Smooth muscle cell (in vitro differentiated cells): ENCODE measurements around the gene OAS2. TPM values are rescaled to one million over a fixed set of nuclear protein-coding genes. Genes with fewer than 3 reads are reported as not detected.

Source experiments
- DNase-seq: peaks from one replicate; lab custom pipeline; 2025; ENCODE audit not compliant: unreplicated experiment; lab: John Stamatoyannopoulos, UW
- H2AFZ ChIP-seq: fragments of 200-600 bp; sonication (generic); 2 replicates; pipeline ENCODE4 v1.6.0; 2016; ENCODE audit warnings: antibody characterized with exemption, low read depth, mild to moderate bottlenecking
- H3F3A ChIP-seq: fragments of 200-600 bp; sonication (generic); 2 replicates; pipeline ENCODE4 v1.6.0; 2017; ENCODE audit warnings: antibody characterized with exemption, low read depth
- H3K27ac ChIP-seq: fragments of 200-600 bp; sonication (generic); 2 replicates; pipeline ENCODE4 v1.5.1; 2016; ENCODE audit warnings: low read depth, mild to moderate bottlenecking
- H3K27me3 ChIP-seq: fragments of 200-600 bp; sonication (generic); 2 replicates; pipeline ENCODE4 v1.6.1; 2016; ENCODE audit warnings: low read depth, mild to moderate bottlenecking
- H3K36me3 ChIP-seq: fragments of 200-600 bp; sonication (generic); 2 replicates; pipeline ENCODE4 v1.5.1; 2016; ENCODE audit warnings: low read depth
- H3K4me1 ChIP-seq: fragments of 200-600 bp; sonication (generic); 2 replicates; pipeline ENCODE4 v1.5.1; 2016; ENCODE audit warnings: low read depth
- H3K4me2 ChIP-seq: fragments of 200-600 bp; sonication (generic); 2 replicates; pipeline ENCODE4 v1.6.0; 2016; ENCODE audit warnings: mild to moderate bottlenecking
- H3K4me3 ChIP-seq: fragments of 200-600 bp; sonication (generic); 2 replicates; pipeline ENCODE4 v1.5.1; 2016; ENCODE audit warnings: mild to moderate bottlenecking
- H3K79me2 ChIP-seq: fragments of 200-600 bp; sonication (generic); 2 replicates; pipeline ENCODE4 v1.6.0; 2016; ENCODE audit warnings: low read depth, mild to moderate bottlenecking
- H3K9ac ChIP-seq: fragments of 200-600 bp; sonication (generic); 2 replicates; pipeline ENCODE4 v1.6.0; 2016; ENCODE audit warnings: low read depth
- H3K9me3 ChIP-seq: fragments of 200-600 bp; sonication (generic); replicated peaks from 2 replicates; pipeline ENCODE4 v1.5.1; 2016; ENCODE audit warnings: low read depth
- H4K20me1 ChIP-seq: fragments of 200-600 bp; sonication (generic); 2 replicates; pipeline ENCODE4 v1.6.0; 2016; ENCODE audit warnings: low read depth
- WGBS: methylation state at CpG from one replicate; pipeline ENCODE4 v1.1.7; 2016; ENCODE audit warnings: low lambda C conversion rate; 5-methylcytosine and 5-hydroxymethylcytosine counted together
- polyA plus RNA-seq: library from polyadenylated mRNA; unstranded; fragments of >200 nt; fragmentation: Nextera tagmentation; extraction: Ambion mirVana; gene quantifications from 2 replicates; pipeline ENCODE4 v1.2.1, GENCODE V29; 2016
- total RNA-seq: library from RNA; depleted of rRNA; stranded (reverse); fragments of >200 nt; gene quantifications from 2 replicates; pipeline ENCODE4 v1.2.3, GENCODE V29; 2014
- TF ChIP-seq, protein P1 (sequence below): fragments of 200-600 bp; sonication (generic); IDR thresholded peaks from 2 replicates; pipeline ENCODE4 v1.5.1; 2017; ENCODE audit warnings: borderline replicate concordance, mild to moderate bottlenecking, antibody characterized with exemption; ENCODE audit not compliant: insufficient read depth, poor library complexity, severe bottlenecking

OAS2 gene
- total and polyA plus RNA-seq, 2 experiments from 2014 or later = not detected

DNA sequence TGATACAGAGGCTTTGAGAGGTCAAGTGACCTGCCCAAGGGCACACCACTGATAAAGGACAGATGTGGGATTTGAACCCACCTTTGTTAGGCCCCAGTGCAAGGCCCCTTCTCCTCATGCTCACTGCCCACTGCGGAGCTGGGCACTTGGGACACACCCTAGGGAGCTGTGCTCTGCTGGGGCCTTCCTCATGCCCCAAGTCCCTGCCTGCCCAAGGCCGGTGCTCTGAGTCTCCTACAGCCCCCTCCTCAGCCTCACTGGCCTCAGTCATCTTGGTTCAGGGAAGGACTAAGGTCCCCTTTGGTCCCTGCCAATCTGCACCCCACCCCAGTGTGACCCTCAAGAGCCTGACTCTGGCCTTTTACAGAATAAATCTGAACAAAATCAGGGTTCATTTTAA lies 48.0 kb upstream of the OAS2 start:
- no peak for DNase-seq
- no peak overlapping the region for H3K27ac ChIP-seq
- H3K9ac ChIP-seq = no peak overlapping the region
- no peaks in the 10 kb centered on the region for H3K79me2 ChIP-seq
- H3K4me1 ChIP-seq = no peaks in the 10 kb centered on the region
- H3K27me3 ChIP-seq = no peaks in the 10 kb centered on the region
- H3F3A ChIP-seq = no peaks in the 10 kb centered on the region
- no peak overlapping the region for H2AFZ ChIP-seq
- no peaks in the 10 kb centered on the region for H3K9me3 ChIP-seq
- H3K4me3 ChIP-seq = no peak overlapping the region
- no peaks in the 10 kb centered on the region for H4K20me1 ChIP-seq
- H3K36me3 ChIP-seq = no peaks in the 10 kb centered on the region
- H3K4me2 ChIP-seq = no peak overlapping the region
- WGBS = 84% methylated on average over 2 of the region's 2 CpGs
- TF ChIP-seq, protein P1, sequence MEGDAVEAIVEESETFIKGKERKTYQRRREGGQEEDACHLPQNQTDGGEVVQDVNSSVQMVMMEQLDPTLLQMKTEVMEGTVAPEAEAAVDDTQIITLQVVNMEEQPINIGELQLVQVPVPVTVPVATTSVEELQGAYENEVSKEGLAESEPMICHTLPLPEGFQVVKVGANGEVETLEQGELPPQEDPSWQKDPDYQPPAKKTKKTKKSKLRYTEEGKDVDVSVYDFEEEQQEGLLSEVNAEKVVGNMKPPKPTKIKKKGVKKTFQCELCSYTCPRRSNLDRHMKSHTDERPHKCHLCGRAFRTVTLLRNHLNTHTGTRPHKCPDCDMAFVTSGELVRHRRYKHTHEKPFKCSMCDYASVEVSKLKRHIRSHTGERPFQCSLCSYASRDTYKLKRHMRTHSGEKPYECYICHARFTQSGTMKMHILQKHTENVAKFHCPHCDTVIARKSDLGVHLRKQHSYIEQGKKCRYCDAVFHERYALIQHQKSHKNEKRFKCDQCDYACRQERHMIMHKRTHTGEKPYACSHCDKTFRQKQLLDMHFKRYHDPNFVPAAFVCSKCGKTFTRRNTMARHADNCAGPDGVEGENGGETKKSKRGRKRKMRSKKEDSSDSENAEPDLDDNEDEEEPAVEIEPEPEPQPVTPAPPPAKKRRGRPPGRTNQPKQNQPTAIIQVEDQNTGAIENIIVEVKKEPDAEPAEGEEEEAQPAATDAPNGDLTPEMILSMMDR = no peak

DNA sequence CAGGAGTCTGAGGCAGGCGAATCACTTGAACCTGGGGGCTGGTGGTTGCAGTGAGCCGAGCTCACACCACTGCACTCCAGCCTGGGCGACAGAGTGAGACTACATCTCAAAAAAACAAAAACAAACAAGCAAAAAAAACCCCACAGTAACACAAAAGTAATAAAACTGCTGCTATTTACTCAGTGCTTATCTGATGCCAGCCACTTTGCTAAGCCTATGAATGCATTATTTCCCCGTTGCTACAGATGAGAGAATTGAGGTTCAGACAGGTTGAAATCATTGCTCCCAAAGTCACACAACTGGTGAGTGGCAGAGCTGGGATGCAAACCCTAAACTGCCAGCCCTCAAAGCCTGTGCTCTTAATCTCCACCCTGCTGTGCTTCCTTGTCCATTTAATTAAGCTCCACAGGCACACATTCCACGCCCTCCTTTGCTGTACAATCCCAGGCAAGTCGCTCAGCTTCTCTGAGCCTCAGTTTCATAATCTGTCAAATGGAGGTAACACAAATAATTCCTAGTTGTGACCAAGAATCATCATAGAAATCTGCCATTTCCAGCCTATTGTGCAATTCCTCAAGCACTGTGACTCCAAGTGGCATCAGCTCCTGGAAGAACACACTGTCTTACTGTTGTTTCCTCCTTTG lies 45.7 kb upstream of the OAS2 start:
- Histone ChIP-seq H3K27ac (no peak overlapping the region), H4K20me1 (no peaks in the 10 kb centered on the region), H2AFZ (no peak overlapping the region), H3K9ac (no peak overlapping the region), H3K79me2 (no peaks in the 10 kb centered on the region), H3K36me3 (no peaks in the 10 kb centered on the region), H3K4me2 (no peak overlapping the region), H3K4me3 (no peak overlapping the region), H3K4me1 (no peaks in the 10 kb centered on the region), H3K9me3 (no peaks in the 10 kb centered on the region), H3K27me3 (peaks cover 10% of the 10 kb centered on the region), H3F3A (no peaks in the 10 kb centered on the region)
- TF ChIP-seq, protein P1 = no peak
- 75% methylated on average over 6 of the region's 6 CpGs for WGBS
- no peak for DNase-seq

GRCh38 chr12:112933129-112933505 lies 45.2 kb upstream of the OAS2 start:
- Histone ChIP-seq H3K27ac (no peak overlapping the region), H2AFZ (no peak overlapping the region), H3K36me3 (no peaks in the 10 kb centered on the region), H3K4me1 (no peaks in the 10 kb centered on the region), H3F3A (no peaks in the 10 kb centered on the region), H4K20me1 (no peaks in the 10 kb centered on the region), H3K79me2 (no peaks in the 10 kb centered on the region), H3K4me3 (no peak overlapping the region), H3K4me2 (no peak overlapping the region), H3K9ac (no peak overlapping the region), H3K27me3 (peaks cover 15% of the 10 kb centered on the region), H3K9me3 (no peaks in the 10 kb centered on the region)
- DNase-seq = no peak
- TF ChIP-seq, protein P1 = no peak
- WGBS = 90% methylated on average over 2 of the region's 2 CpGs

DNA sequence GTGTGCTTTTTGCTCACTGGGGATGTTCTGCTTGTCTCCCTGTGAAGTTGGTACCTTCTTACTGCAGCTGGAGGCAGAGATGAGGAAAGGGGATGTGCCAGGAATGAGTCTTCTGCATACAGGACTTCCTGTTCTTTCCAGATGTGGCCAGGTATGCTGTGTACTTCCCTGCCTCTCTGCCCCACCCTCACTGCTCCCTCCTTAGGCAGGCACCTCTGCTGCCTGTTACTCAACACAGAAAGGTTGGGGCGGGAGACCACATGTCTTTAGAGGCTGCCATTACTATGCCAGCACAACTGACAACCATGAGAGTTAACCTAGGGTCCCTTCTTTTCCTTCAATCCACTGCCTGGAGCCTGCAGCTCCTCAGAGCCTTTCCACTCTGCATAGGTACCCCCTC lies 42.1 kb upstream of the OAS2 start:
- no peaks in the 10 kb centered on the region for H4K20me1 ChIP-seq
- WGBS = 50% methylated on average over 1 of the region's 1 CpG
- H3K27ac ChIP-seq = no peak overlapping the region
- no peak overlapping the region for H3K9ac ChIP-seq
- TF ChIP-seq, protein P1 = no peak
- no peaks in the 10 kb centered on the region for H3F3A ChIP-seq
- no peak overlapping the region for H3K4me3 ChIP-seq
- no peak overlapping the region for H3K4me2 ChIP-seq
- H3K4me1 ChIP-seq = no peaks in the 10 kb centered on the region
- H3K27me3 ChIP-seq = peaks cover 35% of the 10 kb centered on the region
- H2AFZ ChIP-seq = no peak overlapping the region
- no peaks in the 10 kb centered on the region for H3K79me2 ChIP-seq
- no peaks in the 10 kb centered on the region for H3K9me3 ChIP-seq
- DNase-seq = no peak
- H3K36me3 ChIP-seq = no peaks in the 10 kb centered on the region
